Lower leg skin (tissue), 4 donors: ENCODE data around the gene RNF157. TPM values are rescaled to one million over a fixed set of nuclear protein-coding genes. Genes with fewer than 3 reads are reported as not detected.

Experiments
- DNase-seq, 2 donors: peaks; one replicate each; pipeline ENCODE4 v3.0.0-alpha.2; 2019; ENCODE audit warnings: low spot score in 2 of 2
- H3K4me3 ChIP-seq: fragments of 200-600 bp; sonication (generic); 2 replicates; pipeline ENCODE4 v1.5.1; 2017; ENCODE audit warnings: mild to moderate bottlenecking, low read depth; ENCODE audit not compliant: poor library complexity, severe bottlenecking
- POLR2A ChIP-seq, 2 donors: fragments of 450-650 bp; IDR thresholded peaks; one replicate each; pipeline ENCODE4 v1.6.1; 2016 to 2017; ENCODE audit warnings: antibody characterized with exemption in 2 of 2, mild to moderate bottlenecking in 1 of 2, moderate library complexity in 1 of 2
- WGBS, 2 donors: methylation state at CpG; one replicate each; pipeline ENCODE4 v1.1.5; 2018; 5-methylcytosine and 5-hydroxymethylcytosine counted together
- intact Hi-C: fragments of 100-400 bp; cut with DNase I; formaldehyde crosslinking; loops from one replicate; pipeline ENCODE4 v1.15.0; 2023; ENCODE audit warnings: low total_unique reads
- total RNA-seq, 4 donors: library from RNA; depleted of rRNA; stranded (reverse); fragments of >200 nt; gene quantifications; one replicate each; pipeline ENCODE4 v1.1.0, GENCODE V29; 2016
- TF ChIP-seq, protein P1 (sequence below), 3 donors: fragments of 450-650 bp; IDR thresholded peaks; one replicate each; pipeline ENCODE4 v1.5.1; 2016; ENCODE audit warnings: antibody characterized with exemption in 3 of 3, mild to moderate bottlenecking in 3 of 3, moderate library complexity in 2 of 3

The RNF157 gene
- total RNA-seq, 4 donors from 2014 or later = 0.83 to 2.4 (median 1.4) TPM

DNA sequence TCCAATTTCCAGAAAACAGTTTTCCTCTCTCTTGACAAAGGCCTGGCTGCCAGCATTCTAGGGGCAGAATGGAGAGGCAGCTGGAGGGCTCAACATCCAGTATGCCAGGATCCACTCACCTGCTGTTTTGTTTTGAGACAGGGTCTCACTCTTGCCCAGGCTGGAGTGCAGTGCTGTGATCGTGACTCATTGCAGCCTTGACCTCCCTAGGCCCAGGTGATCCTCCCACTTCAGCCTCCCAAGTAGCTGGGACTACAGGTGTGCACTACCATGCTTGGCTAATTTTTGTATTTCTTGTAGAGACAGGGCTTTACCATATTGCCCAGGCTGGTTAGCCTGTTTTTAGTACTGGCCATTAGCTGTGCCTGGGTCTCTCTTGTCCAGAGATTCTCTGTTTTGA is 70.2 kb downstream of the RNF157 start:
- no peak overlapping the region for H3K4me3 ChIP-seq
- 88 to 100% methylated on average over 1 of the region's 1 CpG for WGBS, 2 donors
- intact Hi-C loops = no loop called here
- DNase-seq = no peak
- no peak for TF ChIP-seq POLR2A (IDR thresholded peaks at IDR 0.05)
- TF ChIP-seq, protein P1, sequence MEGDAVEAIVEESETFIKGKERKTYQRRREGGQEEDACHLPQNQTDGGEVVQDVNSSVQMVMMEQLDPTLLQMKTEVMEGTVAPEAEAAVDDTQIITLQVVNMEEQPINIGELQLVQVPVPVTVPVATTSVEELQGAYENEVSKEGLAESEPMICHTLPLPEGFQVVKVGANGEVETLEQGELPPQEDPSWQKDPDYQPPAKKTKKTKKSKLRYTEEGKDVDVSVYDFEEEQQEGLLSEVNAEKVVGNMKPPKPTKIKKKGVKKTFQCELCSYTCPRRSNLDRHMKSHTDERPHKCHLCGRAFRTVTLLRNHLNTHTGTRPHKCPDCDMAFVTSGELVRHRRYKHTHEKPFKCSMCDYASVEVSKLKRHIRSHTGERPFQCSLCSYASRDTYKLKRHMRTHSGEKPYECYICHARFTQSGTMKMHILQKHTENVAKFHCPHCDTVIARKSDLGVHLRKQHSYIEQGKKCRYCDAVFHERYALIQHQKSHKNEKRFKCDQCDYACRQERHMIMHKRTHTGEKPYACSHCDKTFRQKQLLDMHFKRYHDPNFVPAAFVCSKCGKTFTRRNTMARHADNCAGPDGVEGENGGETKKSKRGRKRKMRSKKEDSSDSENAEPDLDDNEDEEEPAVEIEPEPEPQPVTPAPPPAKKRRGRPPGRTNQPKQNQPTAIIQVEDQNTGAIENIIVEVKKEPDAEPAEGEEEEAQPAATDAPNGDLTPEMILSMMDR (IDR thresholded peaks at IDR 0.05) = no peak

DNA sequence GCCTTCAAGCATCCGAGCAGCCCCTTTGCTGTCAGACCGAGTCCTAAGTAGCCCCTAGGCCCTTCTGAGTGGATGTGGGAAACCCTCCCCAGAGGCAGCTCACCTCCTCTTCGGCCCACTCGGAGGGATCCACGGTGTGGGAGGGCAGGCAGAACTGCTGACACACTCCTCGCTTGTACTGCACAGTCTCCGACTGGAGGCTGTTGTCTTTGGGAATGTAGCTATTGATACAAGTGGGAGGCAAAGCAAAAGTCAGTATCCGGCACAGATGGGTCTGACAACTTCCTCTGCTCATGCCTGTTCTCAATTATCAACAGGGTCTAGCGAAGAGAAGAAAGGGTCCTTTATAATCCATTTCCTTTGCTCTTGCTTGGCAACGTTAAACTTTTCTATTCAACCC is 73.4 kb downstream of the RNF157 start:
- H3K4me3 ChIP-seq = no peak overlapping the region
- intact Hi-C loops = no loop called here
- 70 to 72% methylated on average over 10 of the region's 10 CpGs for WGBS, 2 donors
- DNase-seq = peak in 1 of 2 donors; percentile 39
- TF ChIP-seq, protein P1 (IDR thresholded peaks at IDR 0.05) = no peak
- no peak for TF ChIP-seq POLR2A (IDR thresholded peaks at IDR 0.05)

DNA sequence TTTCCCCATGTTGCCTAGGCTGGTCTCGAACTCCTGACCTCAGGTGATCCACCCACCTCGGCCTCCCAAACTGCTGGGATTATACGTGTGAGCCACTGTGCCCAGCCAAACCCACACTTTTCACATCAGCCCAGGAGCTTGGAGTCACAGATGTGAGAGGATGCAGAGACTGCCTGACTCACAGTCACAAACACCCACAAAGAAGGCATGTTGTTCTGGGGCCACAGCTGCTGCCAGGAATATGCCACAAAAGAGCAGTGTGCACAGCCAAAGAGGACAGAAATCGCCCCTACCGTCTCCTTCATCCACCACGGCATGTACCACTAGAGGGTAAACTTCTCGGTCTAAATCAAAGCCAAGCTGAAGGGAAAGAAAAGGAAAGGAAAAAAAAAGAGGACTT is 74.1 kb downstream of the RNF157 start:
- no peak overlapping the region for H3K4me3 ChIP-seq
- WGBS, 2 donors = 76 to 80% methylated on average over 7 of the region's 7 CpGs
- peak in 1 of 2 donors; percentile 53 for DNase-seq
- no peak for TF ChIP-seq POLR2A (IDR thresholded peaks at IDR 0.05)
- TF ChIP-seq, protein P1 (IDR thresholded peaks at IDR 0.05) = no peak
- intact Hi-C loops = no loop called here

DNA sequence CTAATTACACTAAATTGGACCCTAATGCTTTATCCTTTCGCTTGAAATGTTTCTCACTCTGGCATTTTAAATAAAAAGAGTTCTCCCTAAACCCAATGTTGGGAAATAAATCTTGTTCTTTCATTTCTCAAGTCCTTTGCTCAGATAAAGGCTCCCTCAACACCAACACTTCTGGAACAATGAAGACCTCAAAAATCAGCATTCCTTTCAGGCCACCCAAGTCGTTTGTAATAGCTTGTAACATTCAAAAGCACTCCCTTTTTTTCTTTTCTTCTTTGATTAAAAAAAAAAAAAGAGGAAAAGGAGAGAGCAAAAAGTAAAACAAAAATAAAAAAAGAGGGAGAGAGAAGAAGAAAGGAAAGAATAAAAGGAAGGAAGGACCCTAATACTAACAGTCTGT is 76.0 kb downstream of the RNF157 start:
- H3K4me3 ChIP-seq = no peak overlapping the region
- no peak for DNase-seq
- no peak for TF ChIP-seq POLR2A (IDR thresholded peaks at IDR 0.05)
- TF ChIP-seq, protein P1 (IDR thresholded peaks at IDR 0.05) = no peak
- WGBS, 2 donors = 66 to 79% methylated on average over 2 of the region's 2 CpGs
- intact Hi-C loops = no loop called here

DNA sequence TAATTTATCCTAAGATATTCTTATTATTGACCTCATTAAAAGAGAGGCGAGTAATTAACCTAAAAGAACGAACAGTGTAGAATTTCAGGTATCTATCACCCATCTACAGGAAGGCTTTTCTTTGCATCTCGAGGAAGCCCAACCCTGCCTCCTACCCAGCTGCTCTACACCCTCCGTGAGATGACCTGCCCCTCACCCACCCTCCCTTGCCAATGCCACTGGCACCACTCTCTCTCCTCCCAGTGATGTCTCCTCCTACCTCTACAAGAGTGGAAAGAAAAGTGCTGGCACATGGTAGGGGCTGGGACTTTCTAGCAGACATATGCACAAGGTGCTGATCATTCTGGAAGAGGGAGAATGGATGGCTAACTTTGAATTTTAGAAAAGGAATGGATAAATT is 76.4 kb downstream of the RNF157 start:
- TF ChIP-seq, protein P1 (IDR thresholded peaks at IDR 0.05) = no peak
- no peak for TF ChIP-seq POLR2A (IDR thresholded peaks at IDR 0.05)
- H3K4me3 ChIP-seq = no peak overlapping the region
- 88 to 90% methylated on average over 4 of the region's 4 CpGs for WGBS, 2 donors
- intact Hi-C loops = no loop called here
- peak in 1 of 2 donors; percentile 46 for DNase-seq

DNA sequence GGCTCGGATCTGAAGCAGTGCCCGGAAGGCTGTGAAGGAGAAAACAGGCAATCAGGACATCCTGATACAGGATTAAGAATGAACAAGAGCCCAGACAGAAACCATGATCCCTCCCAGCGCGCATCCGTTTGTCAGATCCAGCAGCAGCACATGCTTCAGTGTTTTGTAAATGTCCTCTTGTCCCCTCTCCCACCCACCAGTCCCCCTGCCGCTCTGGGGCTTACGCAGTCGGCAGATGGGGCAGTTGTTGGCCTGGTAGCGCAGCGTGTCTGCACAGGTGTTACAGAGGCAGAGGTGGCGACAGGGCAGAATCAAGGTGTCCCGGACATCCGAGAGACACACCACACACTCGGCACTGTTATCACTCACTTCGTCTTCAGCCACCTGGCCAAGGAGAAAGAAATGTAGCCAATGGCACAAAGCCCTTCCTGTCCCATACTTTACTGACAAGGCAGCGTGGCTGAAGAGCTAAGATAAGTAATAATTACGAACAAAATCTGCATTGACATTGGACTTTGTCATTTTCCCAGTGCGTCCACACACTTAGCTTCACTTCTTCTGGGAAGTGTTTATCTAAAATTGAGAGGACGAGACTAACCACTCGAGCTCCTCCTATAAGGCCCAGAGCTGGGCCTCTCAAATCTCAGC is 78.5 kb downstream of the RNF157 start:
- no peak for TF ChIP-seq POLR2A (IDR thresholded peaks at IDR 0.05)
- TF ChIP-seq, protein P1 (IDR thresholded peaks at IDR 0.05) = no peak
- H3K4me3 ChIP-seq = no peak overlapping the region
- intact Hi-C loops = no loop called here
- WGBS, 2 donors = 91% methylated on average over 20 of the region's 20 CpGs
- DNase-seq = peak in 1 of 2 donors; percentile 21
